BLaER1 treated with 17β-estradiol and CSF1 and Interleukin-3, amounts not matched to agents 10 nM and 100 nM (cell line): ENCODE measurements around the gene GALNTL6.

ENCODE experiments used
- H3K27ac ChIP-seq, 11 experiments: shearing (Covaris generic); formaldehyde crosslinking; 2 replicates each; pipeline ENCODE4 v1.8.1; 2022
- H3K27me3 ChIP-seq, 11 experiments: shearing (Covaris generic); formaldehyde crosslinking; 2 replicates each; pipeline ENCODE4 v1.8.1; 2022
- H3K36me3 ChIP-seq, 11 experiments: shearing (Covaris generic); formaldehyde crosslinking; 2 replicates each; pipeline ENCODE4 v1.8.1; 2022
- H3K4me1 ChIP-seq, 10 experiments: shearing (Covaris generic); formaldehyde crosslinking; 2 replicates each; pipeline ENCODE4 v1.8.1; 2022
- H3K4me2 ChIP-seq, 11 experiments: shearing (Covaris generic); formaldehyde crosslinking; 2 replicates each; pipeline ENCODE4 v1.8.1; 2022
- H3K4me3 ChIP-seq, 10 experiments: shearing (Covaris generic); formaldehyde crosslinking; 2 replicates each; pipeline ENCODE4 v1.8.1; 2022
- H3K9ac ChIP-seq, 11 experiments: shearing (Covaris generic); formaldehyde crosslinking; 2 replicates each; pipeline ENCODE4 v1.8.1; 2022
- H3K9me3 ChIP-seq, 11 experiments: shearing (Covaris generic); formaldehyde crosslinking; replicated peaks in 1 of 11; 2 replicates each; pipeline ENCODE4 v1.8.1; 2022
- H4K20me1 ChIP-seq, 11 experiments: shearing (Covaris generic); formaldehyde crosslinking; 2 replicates each; pipeline ENCODE4 v1.8.1; 2022
- Cebpa-rat ChIP-seq, 11 experiments: shearing (Covaris generic); IDR thresholded peaks; 2 replicates each; pipeline ENCODE4 v1.8.1; 2022

The GALNTL6 gene

DNA sequence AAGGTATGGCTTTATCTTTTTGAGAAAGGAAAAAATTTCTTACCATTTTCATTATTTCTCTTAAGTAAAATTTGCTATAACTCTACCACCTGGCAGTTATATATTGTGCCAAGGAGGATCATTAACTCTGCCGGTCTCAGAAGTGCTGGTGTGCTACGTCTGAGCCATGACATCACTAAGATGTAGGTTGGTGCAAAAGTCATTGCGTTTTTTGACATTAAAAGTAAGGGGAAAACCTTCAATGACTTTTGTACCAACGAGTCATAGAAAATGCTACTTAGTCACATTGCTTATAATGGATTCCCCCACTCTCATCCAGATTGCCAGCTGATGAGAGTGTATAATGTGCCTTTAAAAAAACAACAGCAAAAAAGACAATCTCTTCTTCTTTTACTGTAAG, 786.4 kb downstream of the GALNTL6 start:
- H3K27me3 ChIP-seq = no peaks in the 10 kb centered on the region
- H4K20me1 ChIP-seq = no peaks in the 10 kb centered on the region
- no peaks in the 10 kb centered on the region for H3K4me1 ChIP-seq
- H3K4me3 ChIP-seq = no peak overlapping the region
- H3K4me2 ChIP-seq = no peak overlapping the region
- no peaks in the 10 kb centered on the region for H3K36me3 ChIP-seq
- H3K9ac ChIP-seq = no peak overlapping the region
- TF ChIP-seq Cebpa-rat (IDR thresholded peaks at IDR 0.05) = no peak
- H3K27ac ChIP-seq = no peak overlapping the region
- H3K9me3 ChIP-seq = no peaks in the 10 kb centered on the region

DNA sequence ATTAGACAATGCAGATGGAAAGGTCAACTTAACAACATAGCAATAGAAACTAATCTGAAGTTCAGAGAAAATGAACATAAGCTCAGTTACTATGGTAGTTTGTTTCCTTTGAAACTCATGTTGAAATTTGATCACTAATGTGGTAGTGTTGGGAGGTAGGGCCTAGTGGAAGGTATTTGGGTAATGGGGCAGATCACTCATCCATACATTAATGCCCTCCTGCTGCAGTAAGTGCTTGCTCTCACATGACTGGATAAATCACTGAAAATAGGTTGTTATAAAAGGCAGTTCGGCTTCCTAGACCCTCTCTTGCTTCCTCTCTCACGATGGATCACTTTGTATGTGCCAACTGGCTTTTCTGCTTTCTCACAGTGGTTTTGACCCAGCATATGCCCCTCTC, 788.0 kb downstream of the GALNTL6 start:
- no peaks in the 10 kb centered on the region for H3K4me1 ChIP-seq

DNA sequence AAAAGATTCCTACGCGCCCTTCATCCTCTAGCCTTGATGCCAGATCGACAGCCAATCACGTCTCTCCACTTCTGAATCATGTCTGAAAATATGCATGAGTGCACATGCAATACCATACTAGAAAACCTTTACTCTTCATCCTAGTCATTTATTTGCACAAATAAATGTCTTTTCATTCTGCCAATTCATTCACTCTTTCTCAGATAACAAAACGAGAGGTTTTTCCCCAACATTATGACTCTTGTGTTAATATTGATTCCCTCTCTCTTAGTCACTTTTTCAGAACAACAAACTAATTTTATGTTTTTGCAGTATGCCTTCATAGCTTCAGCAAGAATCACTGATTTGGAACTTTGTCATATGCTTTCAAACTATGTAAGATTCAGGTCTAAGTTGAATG, 806.0 kb downstream of the GALNTL6 start:
- Histone ChIP-seq H3K36me3 (no peaks in the 10 kb centered on the region), H3K4me3 (no peak overlapping the region), H3K4me2 (peak overlapping the region in 2 of 11 experiments; percentile 5 to 13; a peak in 1 of 22 replicates), H4K20me1 (no peaks in the 10 kb centered on the region), H3K4me1 (peaks cover 0 to 10% (median 0%) of the 10 kb centered on the region in 10 experiments; a peak in 5 of 20 replicates), H3K27ac (no peak overlapping the region), H3K27me3 (no peaks in the 10 kb centered on the region), H3K9ac (no peak overlapping the region), H3K9me3 (no peaks in the 10 kb centered on the region)
- no peak for TF ChIP-seq Cebpa-rat (IDR thresholded peaks at IDR 0.05)

More for the DNA sequence above, 788.0 kb downstream of the GALNTL6 start:
- Histone ChIP-seq H3K9me3 (no peaks in the 10 kb centered on the region), H3K27me3 (no peaks in the 10 kb centered on the region), H3K9ac (no peak overlapping the region), H3K36me3 (no peaks in the 10 kb centered on the region), H3K4me2 (no peak overlapping the region), H4K20me1 (no peaks in the 10 kb centered on the region), H3K4me3 (no peak overlapping the region), H3K27ac (no peak overlapping the region)
- no peak for TF ChIP-seq Cebpa-rat (IDR thresholded peaks at IDR 0.05)

DNA sequence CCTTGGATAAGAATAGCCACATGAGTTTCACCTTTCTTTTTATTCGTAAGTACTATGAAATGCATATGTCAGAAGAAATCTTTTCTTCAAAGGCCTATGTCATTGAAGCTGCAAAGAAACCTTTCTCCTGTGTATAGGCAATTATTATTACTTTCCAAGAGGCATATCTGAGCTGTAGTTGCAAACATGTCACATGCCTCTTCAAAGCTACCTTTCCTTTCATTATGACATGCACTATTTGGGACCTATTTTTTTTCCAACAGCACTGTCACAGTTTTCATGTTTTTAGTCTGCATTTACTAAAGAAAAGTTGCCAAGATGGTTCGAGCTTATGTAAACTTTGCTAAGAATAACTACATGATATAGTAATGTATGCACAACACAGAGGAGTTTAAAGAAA, 806.6 kb downstream of the GALNTL6 start:
- H3K9me3 ChIP-seq = no peaks in the 10 kb centered on the region
- no peak for TF ChIP-seq Cebpa-rat (IDR thresholded peaks at IDR 0.05)
- H3K27ac ChIP-seq = no peak overlapping the region
- peak overlapping the region in 2 of 11 experiments; percentile 5 to 13; a peak in 3 of 22 replicates for H3K4me2 ChIP-seq
- H3K4me3 ChIP-seq = no peak overlapping the region
- H3K9ac ChIP-seq = no peak overlapping the region
- H3K27me3 ChIP-seq = no peaks in the 10 kb centered on the region
- H3K4me1 ChIP-seq = peaks cover 0 to 10% (median 0%) of the 10 kb centered on the region in 10 experiments; a peak in 5 of 20 replicates
- H3K36me3 ChIP-seq = no peaks in the 10 kb centered on the region
- H4K20me1 ChIP-seq = no peaks in the 10 kb centered on the region

DNA sequence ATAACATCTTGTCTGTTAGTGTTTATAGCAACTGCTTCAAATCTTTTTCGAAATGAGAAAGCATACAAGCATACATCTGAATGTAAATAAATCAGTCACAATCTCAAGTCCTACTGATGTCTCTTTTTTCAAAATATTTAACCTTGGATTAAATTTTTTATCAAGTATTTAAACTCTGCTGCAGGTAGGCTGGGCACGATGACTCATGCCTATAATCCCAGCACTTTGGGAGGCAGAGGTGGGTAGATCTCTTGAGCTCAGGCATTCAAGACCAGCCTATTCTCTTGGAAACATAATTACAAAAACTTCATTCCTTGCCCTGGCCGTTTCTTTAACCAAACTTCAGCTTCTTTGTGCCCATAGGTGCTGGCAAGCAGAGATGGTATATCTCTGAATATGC, 815.1 kb downstream of the GALNTL6 start:
- TF ChIP-seq Cebpa-rat (IDR thresholded peaks at IDR 0.05) = no peak
- Histone ChIP-seq H3K9ac (no peak overlapping the region), H3K27ac (no peak overlapping the region), H3K4me1 (no peaks in the 10 kb centered on the region), H3K9me3 (0 out of 22 replicates have a peak, but pooled peaks cover 0 to 4% (median 0%) of the 10 kb centered on the region in 11 experiments), H3K27me3 (no peaks in the 10 kb centered on the region), H3K36me3 (no peaks in the 10 kb centered on the region), H4K20me1 (no peaks in the 10 kb centered on the region), H3K4me3 (no peak overlapping the region), H3K4me2 (no peak overlapping the region)

DNA sequence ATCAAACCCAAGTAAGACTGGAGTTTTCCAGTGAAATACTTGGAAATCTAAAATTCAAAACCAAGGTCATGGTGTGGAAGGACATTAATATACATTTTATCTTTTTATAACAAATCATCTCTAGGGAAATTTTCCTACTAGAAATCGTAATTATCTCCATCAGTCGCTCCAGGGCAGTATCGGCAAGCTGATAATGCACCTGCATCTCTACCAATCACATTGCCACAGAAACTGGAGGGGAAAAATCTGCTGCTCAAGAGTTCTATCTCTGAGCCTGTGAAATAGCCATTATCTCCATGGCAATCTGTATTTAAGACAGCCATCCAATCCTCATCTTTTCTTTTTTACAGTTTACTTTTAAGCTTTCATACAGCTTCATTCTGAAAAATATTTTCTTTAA, 817.1 kb downstream of the GALNTL6 start:
- Histone ChIP-seq H4K20me1 (no peaks in the 10 kb centered on the region), H3K4me3 (no peak overlapping the region), H3K4me1 (no peaks in the 10 kb centered on the region), H3K36me3 (no peaks in the 10 kb centered on the region), H3K27me3 (no peaks in the 10 kb centered on the region), H3K9ac (no peak overlapping the region), H3K9me3 (0 out of 22 replicates have a peak, but pooled peaks cover 0 to 4% (median 0%) of the 10 kb centered on the region in 11 experiments), H3K4me2 (no peak overlapping the region), H3K27ac (no peak overlapping the region)
- no peak for TF ChIP-seq Cebpa-rat (IDR thresholded peaks at IDR 0.05)

DNA sequence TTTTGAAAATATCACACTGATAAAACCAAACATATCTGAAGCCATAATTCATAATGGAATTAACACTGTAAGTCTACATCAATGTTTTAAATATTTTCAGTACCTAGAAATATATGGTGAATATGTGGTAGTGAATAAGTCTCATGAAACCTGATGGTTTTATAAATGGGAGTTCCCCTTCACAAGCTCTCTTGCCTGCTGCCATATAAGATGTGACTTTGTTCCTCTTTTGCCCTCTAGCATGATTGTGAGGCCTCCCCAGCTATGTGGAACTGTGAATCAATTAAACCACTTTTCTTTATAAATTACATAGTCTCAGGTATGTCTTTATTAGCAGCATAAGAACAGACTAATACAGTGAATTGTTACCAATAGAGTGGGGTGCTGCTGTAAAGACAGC, 818.6 kb downstream of the GALNTL6 start:
- Histone ChIP-seq H3K9me3 (0 out of 22 replicates have a peak, but pooled peaks cover 0 to 4% (median 0%) of the 10 kb centered on the region in 11 experiments), H3K27me3 (no peaks in the 10 kb centered on the region), H3K36me3 (no peaks in the 10 kb centered on the region), H3K4me3 (no peak overlapping the region), H3K27ac (no peak overlapping the region), H3K4me2 (no peak overlapping the region), H4K20me1 (no peaks in the 10 kb centered on the region), H3K9ac (no peak overlapping the region), H3K4me1 (no peaks in the 10 kb centered on the region)
- no peak for TF ChIP-seq Cebpa-rat (IDR thresholded peaks at IDR 0.05)

DNA sequence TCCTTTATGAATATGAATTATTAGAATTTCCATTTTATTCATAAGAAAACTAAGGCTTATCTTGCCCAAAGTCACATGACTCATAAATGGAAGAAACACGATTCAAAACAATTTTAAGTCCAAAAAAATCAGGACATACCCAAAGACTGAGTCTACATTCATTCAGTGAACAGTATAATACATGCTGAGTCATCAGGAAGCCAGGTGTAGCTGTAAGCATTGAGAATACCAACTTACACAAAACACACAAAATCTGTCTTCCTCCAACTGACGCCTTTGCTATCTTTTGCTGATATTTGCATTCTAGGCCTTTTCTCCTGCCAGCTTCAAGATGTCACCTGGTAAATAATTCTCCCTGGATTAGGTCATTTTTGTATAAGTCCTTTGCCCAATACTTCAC, 835.3 kb downstream of the GALNTL6 start:
- H4K20me1 ChIP-seq = no peaks in the 10 kb centered on the region
- H3K4me3 ChIP-seq = no peak overlapping the region
- peak overlapping the region in 2 of 11 experiments; percentile 43 to 46; a peak in 2 of 22 replicates for H3K4me2 ChIP-seq
- H3K9ac ChIP-seq = no peak overlapping the region
- H3K36me3 ChIP-seq = no peaks in the 10 kb centered on the region
- peaks cover 0 to 36% (median 0%) of the 10 kb centered on the region in 10 experiments; a peak in 5 of 20 replicates for H3K4me1 ChIP-seq
- no peaks in the 10 kb centered on the region for H3K27me3 ChIP-seq
- H3K9me3 ChIP-seq = peaks cover 0 to 10% (median 0%) of the 10 kb centered on the region in 11 experiments; a peak in 2 of 22 replicates
- TF ChIP-seq Cebpa-rat (IDR thresholded peaks at IDR 0.05) = no peak
- no peak overlapping the region for H3K27ac ChIP-seq

DNA sequence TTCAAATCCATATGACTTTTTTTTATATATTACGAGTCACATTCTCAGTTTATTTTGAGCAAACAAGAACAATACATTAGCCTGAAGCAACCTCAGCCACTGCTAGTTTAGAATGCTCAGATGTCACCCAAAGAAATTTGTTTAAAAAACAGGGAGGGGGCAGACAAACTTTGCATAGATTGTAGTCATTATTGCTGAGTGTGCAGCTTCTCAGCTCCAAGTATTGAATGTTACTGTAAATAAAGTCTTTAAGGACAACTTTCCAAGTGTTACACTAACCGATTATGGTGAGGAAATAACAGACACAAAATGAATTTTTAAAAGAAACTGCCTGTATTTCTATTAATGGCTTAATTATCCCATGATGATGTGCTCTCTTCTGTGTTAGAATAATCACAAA, 835.9 kb downstream of the GALNTL6 start:
- no peak overlapping the region for H3K27ac ChIP-seq
- no peak overlapping the region for H3K9ac ChIP-seq
- H3K36me3 ChIP-seq = no peaks in the 10 kb centered on the region
- H3K4me3 ChIP-seq = no peak overlapping the region
- H3K4me1 ChIP-seq = peaks cover 0 to 40% (median under 1%) of the 10 kb centered on the region in 10 experiments; a peak in 6 of 20 replicates
- peaks cover 0 to 10% (median 0%) of the 10 kb centered on the region in 11 experiments; a peak in 2 of 22 replicates for H3K9me3 ChIP-seq
- H3K4me2 ChIP-seq = peak overlapping the region in 2 of 11 experiments; percentile 43 to 46; a peak in 2 of 22 replicates
- TF ChIP-seq Cebpa-rat (IDR thresholded peaks at IDR 0.05) = no peak
- H3K27me3 ChIP-seq = no peaks in the 10 kb centered on the region
- H4K20me1 ChIP-seq = no peaks in the 10 kb centered on the region
